ENCODE data around the gene ENTHD1.

Gene ENTHD1

DNA sequence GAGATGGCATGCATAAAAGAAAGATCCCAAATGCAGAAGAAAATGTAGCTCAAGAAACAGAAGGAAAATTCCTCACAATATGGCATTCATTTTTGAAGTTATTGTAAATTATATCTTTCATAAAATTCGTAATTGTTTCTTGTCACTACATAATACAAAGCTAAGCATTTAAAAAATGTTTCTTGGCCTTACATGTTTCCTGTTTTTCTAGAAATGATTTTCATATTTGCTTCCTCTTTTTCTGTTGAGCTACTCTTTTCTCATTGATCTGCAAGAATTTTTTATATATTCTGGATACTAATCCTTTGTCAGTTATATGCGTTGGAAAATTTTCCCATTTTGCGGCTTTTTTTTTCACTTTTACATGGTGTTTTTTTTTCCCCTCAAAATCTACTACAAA lies 48.0 kb downstream of the ENTHD1 start:
- DNase-seq (ENCODE audit: insufficient read length, low spot score), result no peak
- TF ChIP-seq CTCF (IDR thresholded peaks at IDR 0.05; ENCODE audit: insufficient read depth, missing control alignments), result no peak
- FAIRE-seq, result no peak

DNA sequence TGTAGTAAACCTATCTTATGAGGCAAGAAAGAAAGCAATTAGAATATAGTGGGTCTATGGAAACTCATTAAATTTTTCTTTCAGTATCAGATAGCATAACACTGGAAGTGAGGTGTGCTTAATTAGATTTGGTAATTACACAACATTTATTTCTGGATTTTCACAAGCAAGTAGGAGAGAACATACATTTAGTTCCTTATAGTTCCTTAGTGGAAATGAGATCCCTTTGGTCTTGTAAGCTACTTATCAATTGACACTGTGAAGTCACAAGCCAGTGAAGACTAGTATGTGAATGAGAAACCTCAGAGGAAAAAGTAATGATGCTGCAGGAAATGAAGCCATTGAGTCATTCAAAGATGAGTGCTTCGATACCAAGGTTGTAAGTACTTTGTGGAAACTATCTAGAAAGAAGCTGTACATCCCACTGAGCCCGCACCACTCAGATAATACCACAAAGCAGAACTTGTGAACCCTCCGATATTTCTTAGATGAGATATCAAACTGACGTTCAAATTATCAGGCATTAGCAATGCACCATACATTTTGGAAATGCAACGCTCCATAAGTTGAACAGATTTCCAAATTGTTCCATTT lies 53.5 kb downstream of the ENTHD1 start:
- no peak for TF ChIP-seq CTCF (IDR thresholded peaks at IDR 0.05; ENCODE audit: insufficient read depth, missing control alignments)
- FAIRE-seq (no peak), DNase-seq (ENCODE audit: insufficient read length, low spot score) (no peak)

DNA sequence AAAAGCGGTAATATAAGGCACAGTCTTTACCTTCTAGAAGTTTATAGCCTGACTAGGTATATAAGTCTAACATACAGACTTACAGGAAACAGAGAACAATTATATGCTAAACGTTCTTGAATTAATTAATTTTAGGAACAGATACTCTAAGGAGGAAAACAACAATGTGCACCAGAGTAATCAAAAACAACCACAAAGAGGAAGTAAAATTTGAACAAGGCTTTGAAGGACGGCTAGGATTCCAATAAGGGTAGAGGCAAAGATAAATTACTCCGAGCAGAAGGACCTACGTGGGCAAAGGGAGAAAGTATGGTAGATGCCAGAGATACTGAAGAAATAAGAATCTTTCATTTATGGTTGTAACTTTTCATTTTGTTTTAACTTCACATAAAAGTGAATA lies 54.4 kb downstream of the ENTHD1 start:
- no peak for TF ChIP-seq CTCF (IDR thresholded peaks at IDR 0.05; ENCODE audit: insufficient read depth, missing control alignments)
- FAIRE-seq (no peak), DNase-seq (ENCODE audit: insufficient read length, low spot score) (no peak)

- FAIRE-seq (no peak), DNase-seq (ENCODE audit: insufficient read length, low spot score) (no peak)
- no peak for TF ChIP-seq CTCF (IDR thresholded peaks at IDR 0.05; ENCODE audit: insufficient read depth, missing control alignments)
Observed at GRCh38 chr22:39833610-39834009, 60.0 kb downstream of the ENTHD1 start.

DNA sequence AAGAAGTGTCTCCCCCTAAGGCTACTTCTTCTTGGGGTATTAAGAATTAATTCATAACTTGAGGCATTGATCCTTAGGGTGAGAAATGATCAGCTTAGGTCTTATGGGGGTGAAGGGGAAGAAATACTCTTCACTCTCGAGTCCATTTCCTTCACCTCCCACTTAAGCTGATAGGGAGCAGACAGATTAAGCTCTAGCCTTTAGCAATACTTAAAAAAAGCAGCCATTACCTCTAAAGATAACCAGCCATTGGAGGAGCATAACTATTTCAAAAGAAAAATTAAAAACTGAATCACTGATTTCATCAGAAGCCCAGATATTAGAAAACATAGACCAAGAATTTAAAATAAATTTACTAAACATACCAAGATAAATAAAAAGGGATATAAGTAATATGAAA lies 60.5 kb downstream of the ENTHD1 start:
- TF ChIP-seq CTCF (IDR thresholded peaks at IDR 0.05; ENCODE audit: insufficient read depth, missing control alignments), result no peak
- FAIRE-seq (no peak), DNase-seq (ENCODE audit: insufficient read length, low spot score) (no peak)

DNA sequence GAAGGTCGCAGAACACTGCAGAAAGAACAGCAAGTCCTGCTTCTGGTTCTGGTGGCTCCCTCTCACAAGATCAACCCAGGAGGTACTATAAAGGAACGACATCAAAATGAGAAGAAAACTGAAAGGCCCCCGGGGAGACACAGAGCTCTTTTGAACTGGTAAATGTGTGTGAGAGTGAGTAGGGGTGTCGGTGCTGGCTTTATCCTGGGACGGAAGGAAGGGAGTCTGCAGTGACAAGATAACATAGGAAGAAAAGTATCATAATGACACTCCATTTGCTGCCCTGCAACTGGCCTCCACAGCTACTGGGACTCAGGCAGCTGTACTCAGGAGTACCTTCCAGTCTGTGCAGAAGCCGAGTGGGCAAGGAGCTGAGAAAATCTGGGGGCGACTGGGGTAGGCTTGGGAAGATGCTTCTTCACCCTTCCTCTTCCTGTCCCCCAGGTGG lies 60.9 kb downstream of the ENTHD1 start:
- no peak for TF ChIP-seq CTCF (IDR thresholded peaks at IDR 0.05; ENCODE audit: insufficient read depth, missing control alignments)
- DNase-seq (ENCODE audit: insufficient read length, low spot score) (no peak), FAIRE-seq (no peak)

DNA sequence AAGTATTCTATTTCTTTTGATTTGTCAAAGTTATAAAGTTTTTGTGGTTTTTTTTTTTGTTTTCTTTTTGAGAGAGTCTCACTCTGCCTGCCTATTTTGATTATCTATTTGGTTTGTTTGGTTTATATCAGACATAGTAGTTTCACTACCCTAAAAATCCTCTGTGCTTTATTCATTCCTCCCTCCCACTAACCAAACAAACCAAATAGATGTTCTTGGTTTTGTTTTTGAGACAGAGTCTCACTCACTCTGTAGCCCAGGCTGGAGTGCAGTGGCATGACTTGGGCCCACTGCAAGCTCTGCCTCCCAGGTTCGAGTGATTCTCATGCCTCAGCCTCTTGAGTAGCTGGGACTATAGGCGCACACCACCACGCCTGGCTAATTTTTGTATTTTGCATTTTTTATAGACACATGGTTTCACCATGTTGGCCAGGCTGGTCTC lies 67.9 kb downstream of the ENTHD1 start:
- DNase-seq (ENCODE audit: insufficient read length, low spot score) (no peak), FAIRE-seq (no peak)
- TF ChIP-seq CTCF (IDR thresholded peaks at IDR 0.05; ENCODE audit: insufficient read depth, missing control alignments), result no peak
